K562 (cell line): ENCODE data around the gene TRAF7.

Experiments used
- CTCF ChIP-seq, 3 experiments: IDR thresholded peaks in 2 of 3; conservative IDR thresholded peaks in 1 of 3; 2 replicates each; pipeline ENCODE4 v1.5.1; 2011 to 2012; ENCODE audit warnings: low read length in 3 of 3, mild to moderate bottlenecking in 3 of 3, control low read depth in 2 of 3, improper control_type of control experiment in 1 of 3, inconsistent platforms in 1 of 3, low read depth in 1 of 3, mixed read lengths in 1 of 3, moderate library complexity in 1 of 3; ENCODE audit not compliant: insufficient read depth in 2 of 3
- ETV5 ChIP-seq: sonication (generic); formaldehyde crosslinking; IDR thresholded peaks from 2 replicates; pipeline ENCODE4 v1.4.0; 2020; ENCODE audit warnings: low read depth, mild to moderate bottlenecking, missing genetic modification reagents
- FOXJ2 ChIP-seq: fragments of 200-800 bp; sonication (Bioruptor generic); IDR thresholded peaks from 2 replicates; pipeline ENCODE4 v1.6.1; 2016; ENCODE audit warnings: missing genetic modification characterization, missing compliant biosample characterization
- FOXP1 ChIP-seq: sonication (generic); formaldehyde crosslinking; IDR thresholded peaks from 2 replicates; pipeline ENCODE4 v1.8.0; 2022; ENCODE audit warnings: mild to moderate bottlenecking, missing genetic modification reagents
- HMGXB4 ChIP-seq: sonication (generic); formaldehyde crosslinking; IDR thresholded peaks from 2 replicates; pipeline ENCODE4 v1.8.1; 2023; ENCODE audit warnings: mild to moderate bottlenecking, missing genetic modification reagents
- JUN ChIP-seq, 2 experiments: sonication (generic) in 1 of 2; formaldehyde crosslinking in 1 of 2; IDR thresholded peaks; 2 replicates each; pipeline versions ENCODE4 v1.6.1 to v1.8.0; 2012 to 2022; ENCODE audit warnings: borderline replicate concordance in 2 of 2, mild to moderate bottlenecking in 2 of 2, improper control_type of control experiment in 1 of 2, low read depth in 1 of 2, low read length in 1 of 2, missing genetic modification reagents in 1 of 2
- KDM1A ChIP-seq, 2 experiments: fragments of 450-650 bp; IDR thresholded peaks; 2 replicates each; pipeline ENCODE4 v1.6.1; 2016; ENCODE audit warnings: mild to moderate bottlenecking in 2 of 2
- MAFG ChIP-seq: fragments of 450-650 bp; conservative IDR thresholded peaks from 2 replicates; pipeline ENCODE4 v1.6.1; 2016; ENCODE audit warnings: missing genetic modification characterization, missing compliant biosample characterization
- POLR2AphosphoS2 ChIP-seq: IDR thresholded peaks from 2 replicates; pipeline ENCODE4 v1.6.1; 2012; ENCODE audit warnings: low read length, improper control_type of control experiment
- RAD21 ChIP-seq, 2 experiments: fragments of 250-450 bp in 1 of 2; fragments of 450-650 bp in 1 of 2; sonication (Bioruptor Pico) in 1 of 2; formaldehyde crosslinking in 1 of 2; IDR thresholded peaks in 1 of 2; conservative IDR thresholded peaks in 1 of 2; 2 replicates each; pipeline versions ENCODE4 v1.4.0 to v1.8.0; 2020 to 2022; ENCODE audit warnings: mild to moderate bottlenecking in 2 of 2, moderate library complexity in 1 of 2
- STAT5B ChIP-seq: fragments of 250-450 bp; sonication (Bioruptor Pico); IDR thresholded peaks from 2 replicates; pipeline ENCODE4 v1.8.0; 2021; ENCODE audit warnings: mild to moderate bottlenecking, inconsistent platforms
- TBL1XR1 ChIP-seq, 2 experiments: IDR thresholded peaks; 2 replicates each; pipeline ENCODE4 v1.6.1; 2012; ENCODE audit warnings: improper control_type of control experiment in 2 of 2, low read length in 2 of 2, mild to moderate bottlenecking in 1 of 2
- TF ChIP-seq, protein P1 (sequence below): fragments of 450-650 bp; IDR thresholded peaks from 2 replicates; pipeline ENCODE4 v1.6.1; 2018; ENCODE audit not compliant: partially characterized antibody
- TF ChIP-seq, protein P2 (sequence below): sonication (generic); formaldehyde crosslinking; IDR thresholded peaks from 2 replicates; pipeline ENCODE4 v1.5.0; 2020; ENCODE audit warnings: missing genetic modification reagents

GRCh38 chr16:2149630-2150417 lies 5.8 kb upstream of the TRAF7 start:
- TF ChIP-seq TBL1XR1 (IDR thresholded peaks at IDR 0.05; ENCODE audit: low read length in 2 of 2) (no peak), POLR2AphosphoS2 (no peak), KDM1A (IDR thresholded peaks at IDR 0.05) (no peak), HMGXB4 (CRISPR knock-in tag) (no peak), MAFG (tag) (no peak), CTCF (IDR thresholded peaks at IDR 0.05 in 2 of 3, conservative IDR thresholded peaks at IDR 0.05 in 1 of 3; ENCODE audit: insufficient read depth in 2 of 3, low read depth in 1 of 3, low read length in 3 of 3) (no peak), RAD21 (CRISPR knock-in tag; conservative IDR thresholded peaks at IDR 0.05 in 1 of 2, IDR thresholded peaks at IDR 0.05 in 1 of 2) (no peak), FOXJ2 (tag) (no peak), JUN (IDR thresholded peaks at IDR 0.05; ENCODE audit: borderline replicate concordance, low read depth, low read length) (no peak), JUN (CRISPR knock-in tag; IDR thresholded peaks at IDR 0.05; ENCODE audit: borderline replicate concordance) (no peak), ETV5 (CRISPR knock-in tag) (no peak), FOXP1 (CRISPR knock-in tag) (0 out of 2 replicates have a peak, but pooled peaks have one; percentile 50), STAT5B (CRISPR knock-in tag) (no peak)
- TF ChIP-seq, protein P1, sequence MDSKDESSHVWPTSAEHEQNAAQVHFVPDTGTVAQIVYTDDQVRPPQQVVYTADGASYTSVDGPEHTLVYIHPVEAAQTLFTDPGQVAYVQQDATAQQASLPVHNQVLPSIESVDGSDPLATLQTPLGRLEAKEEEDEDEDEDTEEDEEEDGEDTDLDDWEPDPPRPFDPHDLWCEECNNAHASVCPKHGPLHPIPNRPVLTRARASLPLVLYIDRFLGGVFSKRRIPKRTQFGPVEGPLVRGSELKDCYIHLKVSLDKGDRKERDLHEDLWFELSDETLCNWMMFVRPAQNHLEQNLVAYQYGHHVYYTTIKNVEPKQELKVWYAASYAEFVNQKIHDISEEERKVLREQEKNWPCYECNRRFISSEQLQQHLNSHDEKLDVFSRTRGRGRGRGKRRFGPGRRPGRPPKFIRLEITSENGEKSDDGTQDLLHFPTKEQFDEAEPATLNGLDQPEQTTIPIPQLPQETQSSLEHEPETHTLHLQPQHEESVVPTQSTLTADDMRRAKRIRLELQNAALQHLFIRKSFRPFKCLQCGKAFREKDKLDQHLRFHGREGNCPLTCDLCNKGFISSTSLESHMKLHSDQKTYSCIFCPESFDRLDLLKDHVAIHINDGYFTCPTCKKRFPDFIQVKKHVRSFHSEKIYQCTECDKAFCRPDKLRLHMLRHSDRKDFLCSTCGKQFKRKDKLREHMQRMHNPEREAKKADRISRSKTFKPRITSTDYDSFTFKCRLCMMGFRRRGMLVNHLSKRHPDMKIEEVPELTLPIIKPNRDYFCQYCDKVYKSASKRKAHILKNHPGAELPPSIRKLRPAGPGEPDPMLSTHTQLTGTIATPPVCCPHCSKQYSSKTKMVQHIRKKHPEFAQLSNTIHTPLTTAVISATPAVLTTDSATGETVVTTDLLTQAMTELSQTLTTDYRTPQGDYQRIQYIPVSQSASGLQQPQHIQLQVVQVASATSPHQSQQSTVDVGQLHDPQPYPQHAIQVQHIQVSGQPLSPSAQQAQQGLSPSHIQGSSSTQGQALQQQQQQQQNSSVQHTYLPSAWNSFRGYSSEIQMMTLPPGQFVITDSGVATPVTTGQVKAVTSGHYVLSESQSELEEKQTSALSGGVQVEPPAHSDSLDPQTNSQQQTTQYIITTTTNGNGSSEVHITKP = no peak
- TF ChIP-seq, protein P2, sequence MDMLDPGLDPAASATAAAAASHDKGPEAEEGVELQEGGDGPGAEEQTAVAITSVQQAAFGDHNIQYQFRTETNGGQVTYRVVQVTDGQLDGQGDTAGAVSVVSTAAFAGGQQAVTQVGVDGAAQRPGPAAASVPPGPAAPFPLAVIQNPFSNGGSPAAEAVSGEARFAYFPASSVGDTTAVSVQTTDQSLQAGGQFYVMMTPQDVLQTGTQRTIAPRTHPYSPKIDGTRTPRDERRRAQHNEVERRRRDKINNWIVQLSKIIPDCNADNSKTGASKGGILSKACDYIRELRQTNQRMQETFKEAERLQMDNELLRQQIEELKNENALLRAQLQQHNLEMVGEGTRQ (CRISPR knock-in tag) = no peak
